HG02623 (cell line): ENCODE measurements around the gene PUDP.
"Not testable (repeated sequence)": the region's sequence is repeated elsewhere in the genome, so short reads cannot be mapped to it uniquely, and the experiment has no call there.

Source experiments
- ATAC-seq: cut with Tn5 transposase; IDR thresholded peaks from one replicate; pipeline ENCODE4 v1.9.1; 2021; ENCODE audit warnings: moderate library complexity; ENCODE audit not compliant: unreplicated experiment

The PUDP gene

GRCh38 chrX:7147978-7148854 is at the start of gene PUDP:
PUDP (minus strand) TSS chrX:7148153; CDS start chrX:7148113, 40 bp downstream.
- peak; percentile 76 for ATAC-seq

GRCh38 chrX:7194606-7195005 is 46.7 kb upstream of the PUDP start:
- no peak for ATAC-seq

- ATAC-seq, result no peak
Measured at GRCh38 chrX:7192871-7193270, 44.9 kb upstream of the PUDP start.

- no peak for ATAC-seq
Measured at GRCh38 chrX:7191681-7192110, 43.7 kb upstream of the PUDP start.

GRCh38 chrX:7190157-7190556 is 42.2 kb upstream of the PUDP start:
- ATAC-seq, result no peak

- ATAC-seq, result no peak
Measured at GRCh38 chrX:7188672-7189071, 40.7 kb upstream of the PUDP start.

GRCh38 chrX:7184816-7185215 is 36.9 kb upstream of the PUDP start:
- no peak for ATAC-seq

GRCh38 chrX:7179446-7179845 is 31.5 kb upstream of the PUDP start:
- ATAC-seq, result no peak

GRCh38 chrX:7178859-7179258 is 30.9 kb upstream of the PUDP start:
- not testable (repeated sequence) for ATAC-seq

GRCh38 chrX:7170898-7171297 is 22.9 kb upstream of the PUDP start:
- ATAC-seq, result no peak

GRCh38 chrX:7169627-7170026 is 21.7 kb upstream of the PUDP start:
- ATAC-seq, result no peak

- ATAC-seq, result no peak
Measured at GRCh38 chrX:7168371-7168770, 20.4 kb upstream of the PUDP start.

GRCh38 chrX:7164174-7164573 is 16.2 kb upstream of the PUDP start:
- no peak for ATAC-seq

GRCh38 chrX:7163146-7163677 is 15.3 kb upstream of the PUDP start:
- ATAC-seq, result no peak

- ATAC-seq, result no peak
Measured at GRCh38 chrX:7159149-7159861, 11.4 kb upstream of the PUDP start.

- no peak for ATAC-seq
Measured at GRCh38 chrX:7158468-7158990, 10.6 kb upstream of the PUDP start.

GRCh38 chrX:7156879-7157278 is 8.9 kb upstream of the PUDP start:
- ATAC-seq, result no peak

GRCh38 chrX:7155163-7155562 is 7.2 kb upstream of the PUDP start:
- ATAC-seq, result no peak

- ATAC-seq, result no peak
Measured at GRCh38 chrX:7154041-7154597, 6.2 kb upstream of the PUDP start.

GRCh38 chrX:7153231-7153630 is 5.3 kb upstream of the PUDP start:
- no peak for ATAC-seq

- no peak for ATAC-seq
Measured at GRCh38 chrX:7149411-7149810, 1.5 kb upstream of the PUDP start.
